ENCODE measurements around the gene ZKSCAN5.
A peak's percentile ranks its signal among the peaks of the same experiment; 100 is the strongest.
"Not testable (repeated sequence)": the region's sequence is repeated elsewhere in the genome, so short reads cannot be mapped to it uniquely, and the experiment has no call there.

The ZKSCAN5 gene

GRCh38 chr7:99557196-99557607 is 52.7 kb downstream of the ZKSCAN5 start:
- DNase-seq, result no peak

- DNase-seq, result no peak
Measured at GRCh38 chr7:99557940-99558305, 53.5 kb downstream of the ZKSCAN5 start.

DNA sequence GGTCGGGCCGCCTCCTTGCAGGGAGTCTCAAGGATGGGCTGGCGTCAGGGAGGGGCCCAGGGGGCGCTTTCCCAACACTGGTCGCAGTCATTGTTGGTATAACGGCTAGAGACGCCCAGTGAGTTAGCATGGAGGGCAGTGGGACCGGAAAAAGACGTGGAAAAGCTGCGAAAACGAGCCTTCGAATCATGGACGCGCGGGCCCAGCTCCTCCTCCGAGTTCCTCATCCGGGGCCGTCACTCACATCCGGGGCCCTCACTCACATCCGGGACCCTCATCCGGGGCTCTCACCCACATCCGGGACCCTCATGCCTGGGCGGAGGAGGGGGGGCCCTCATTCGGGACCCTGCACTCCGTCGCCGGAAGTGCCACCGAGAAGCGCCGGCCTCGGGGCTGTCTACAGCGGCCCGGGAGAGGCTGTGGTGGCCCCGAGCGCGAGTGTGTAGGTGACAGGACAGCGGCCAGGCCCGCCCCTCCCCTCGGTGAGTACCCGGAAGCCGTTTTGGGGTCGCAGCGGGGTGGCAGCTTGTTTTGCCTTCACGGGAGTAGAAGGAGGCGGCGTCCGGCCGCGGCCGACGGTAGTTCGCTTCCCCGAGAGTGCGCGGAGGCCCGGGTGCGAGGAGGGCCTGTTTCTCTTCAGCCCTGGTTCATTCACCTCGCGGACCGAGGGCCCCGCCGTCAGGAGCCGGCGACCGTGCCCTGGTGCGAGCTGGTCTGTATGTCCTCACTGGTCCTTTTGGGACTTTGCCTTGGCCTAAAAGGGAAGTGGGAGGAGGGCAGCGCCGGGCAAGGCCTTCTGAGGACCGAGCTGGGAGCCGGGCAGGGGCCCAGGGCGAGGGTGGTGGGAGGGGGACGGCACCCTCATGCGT is 54.1 kb downstream of the ZKSCAN5 start, which contains the start of gene ZNF655:
ZNF655 (plus strand) TSS at position 337 of the 869 bp plus-strand sequence. CDS start 1,918 bp downstream, outside the sequence.
- DNase-seq, result peak; percentile 86

- DNase-seq, result no peak
Measured at GRCh38 chr7:99559175-99559915, 54.9 kb downstream of the ZKSCAN5 start.

GRCh38 chr7:99560834-99561736 is 56.6 kb downstream of the ZKSCAN5 start:
- no peak for DNase-seq

DNA sequence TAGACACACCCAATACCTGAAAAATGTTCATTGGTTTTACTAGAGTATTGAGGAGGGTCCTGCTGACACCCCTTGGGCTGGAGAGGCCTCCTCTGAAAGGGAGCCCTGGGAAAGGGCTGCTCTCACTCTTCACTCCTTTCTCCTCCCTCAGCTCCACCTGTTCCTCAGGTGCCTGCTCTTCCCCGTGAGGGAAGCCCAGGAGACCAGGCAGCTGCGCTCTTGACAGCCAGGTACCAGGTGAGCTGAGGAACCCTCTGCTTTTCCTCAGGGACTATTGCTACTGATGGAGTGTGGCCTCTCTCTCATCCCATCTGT is 57.2 kb downstream of the ZKSCAN5 start:
- no peak for DNase-seq

- DNase-seq, result no peak
Measured at GRCh38 chr7:99562114-99562784, 57.8 kb downstream of the ZKSCAN5 start.

GRCh38 chr7:99562832-99563231 is 58.4 kb downstream of the ZKSCAN5 start:
- no peak for DNase-seq

- no peak for DNase-seq
Measured at GRCh38 chr7:99563650-99564049, 59.2 kb downstream of the ZKSCAN5 start.

GRCh38 chr7:99568770-99569169 is 64.3 kb downstream of the ZKSCAN5 start:
- DNase-seq, result not testable (repeated sequence)

GRCh38 chr7:99571768-99572167 is 67.3 kb downstream of the ZKSCAN5 start:
- DNase-seq, result no peak

DNA sequence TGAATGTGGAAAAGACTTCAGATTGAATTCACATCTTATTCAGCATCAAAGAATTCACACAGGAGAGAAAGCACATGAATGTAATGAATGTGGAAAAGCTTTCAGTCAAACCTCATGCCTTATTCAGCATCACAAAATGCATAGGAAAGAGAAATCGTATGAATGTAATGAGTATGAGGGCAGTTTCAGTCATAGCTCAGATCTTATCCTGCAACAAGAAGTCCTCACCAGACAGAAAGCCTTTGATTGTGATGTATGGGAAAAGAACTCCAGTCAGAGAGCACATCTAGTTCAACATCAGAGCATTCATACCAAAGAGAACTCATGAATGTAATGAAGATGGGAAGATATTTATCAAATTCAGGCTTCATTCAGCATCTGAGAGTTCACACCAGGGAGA is 68.8 kb downstream of the ZKSCAN5 start:
- DNase-seq, result no peak

- DNase-seq, result no peak
Measured at GRCh38 chr7:99576251-99576650, 71.8 kb downstream of the ZKSCAN5 start.

DNA sequence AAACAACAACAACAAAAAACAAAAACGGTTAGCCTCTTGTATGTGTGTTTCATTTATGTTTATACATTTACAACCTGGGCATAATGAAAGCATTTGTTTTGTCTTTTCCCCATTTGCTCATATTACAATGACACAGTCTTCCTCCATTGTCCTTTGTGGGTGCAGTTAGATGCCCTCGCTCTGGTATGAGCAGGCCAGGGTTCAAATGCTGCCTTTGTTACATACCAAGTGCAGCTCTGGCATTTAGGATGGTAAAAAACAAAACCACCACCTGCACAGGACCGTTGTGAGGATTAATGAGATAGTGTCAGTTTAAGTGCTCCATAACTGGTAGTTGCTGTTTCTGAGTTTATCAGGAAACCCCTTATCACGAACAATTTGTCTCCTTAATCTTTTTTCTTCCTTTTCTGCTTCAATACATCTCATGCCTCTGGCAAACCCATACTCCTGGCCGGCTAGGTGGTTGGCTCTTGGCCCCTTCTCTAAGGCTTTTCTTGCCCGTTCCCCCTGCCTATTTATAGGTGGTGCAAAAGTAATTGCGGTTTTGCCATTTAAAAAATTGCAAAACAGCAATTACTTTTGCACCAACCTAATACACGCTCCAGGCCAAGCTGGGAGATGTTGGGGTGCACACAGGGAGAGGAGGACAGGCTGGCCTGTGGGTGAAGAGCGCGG is 75.0 kb downstream of the ZKSCAN5 start:
- no peak for DNase-seq

- DNase-seq, result peak; percentile 57
Measured at GRCh38 chr7:99579956-99580777, 75.7 kb downstream of the ZKSCAN5 start.

- DNase-seq, result not testable (repeated sequence)
Measured at GRCh38 chr7:99580778-99581332, 76.4 kb downstream of the ZKSCAN5 start.
